Measurements from ENCODE around the gene NUAK2. TPM values are rescaled to one million over a fixed set of nuclear protein-coding genes. Genes with fewer than 3 reads are reported as not detected.

Gene NUAK2
- total RNA-seq, 2 experiments from 2014 or later: 4.4 to 4.5 TPM

GRCh38 chr1:205329719-205330118, 8.2 kb upstream of the NUAK2 start:
- Mint-ChIP-seq H3K36me3 (no peaks in the 10 kb centered on the region), H3K27me3 (peaks cover 4% of the 10 kb centered on the region), H3K27ac (no peak overlapping the region), H3K4me3 (no peak overlapping the region), H3K9me3 (no peaks in the 10 kb centered on the region), H3K4me1 (ENCODE audit: low read depth) (peaks cover 9% of the 10 kb centered on the region)
- POLR2A ChIA-PET: no interaction called here
- CTCF ChIA-PET: interaction anchor here (5.0 to 28.8 kb wide), 2 partner anchors 50 to 194 kb away, joined by 27 to 1370 read pairs; no protein-coding TSS in a partner anchor
- intact Hi-C loops (cut with micrococcal nuclease): no loop called here
- no peak for DNase-seq

- Mint-ChIP-seq H3K4me1 (ENCODE audit: low read depth) (peaks cover 16% of the 10 kb centered on the region), H3K36me3 (no peaks in the 10 kb centered on the region), H3K27ac (no peak overlapping the region), H3K4me3 (no peak overlapping the region), H3K27me3 (peaks cover 4% of the 10 kb centered on the region), H3K9me3 (no peaks in the 10 kb centered on the region)
- ChIA-PET POLR2A (no interaction called here), CTCF (interaction anchor here (1.0 to 28.8 kb wide), 2 partner anchors 8 to 48 kb away, joined by 3 to 1370 read pairs; no protein-coding TSS in a partner anchor)
- intact Hi-C loops (cut with micrococcal nuclease): no loop called here
- no peak for DNase-seq
These were observed 6.9 kb upstream of the NUAK2 start for GRCh38 chr1:205328476-205328875.

- ChIA-PET POLR2A (no interaction called here), CTCF (interaction anchor here (1.1 to 28.8 kb wide), 6 partner anchors 10 to 198 kb away, joined by 3 to 1370 read pairs (median 26); partner anchors contain the start of gene TMCC2)
- Mint-ChIP-seq H3K4me1 (ENCODE audit: low read depth) (peaks cover 19% of the 10 kb centered on the region), H3K36me3 (no peaks in the 10 kb centered on the region), H3K27ac (no peak overlapping the region), H3K9me3 (no peaks in the 10 kb centered on the region), H3K27me3 (peaks cover 4% of the 10 kb centered on the region), H3K4me3 (no peak overlapping the region)
- DNase-seq: no peak
- intact Hi-C loops (cut with micrococcal nuclease): no loop called here
These were observed 5.4 kb upstream of the NUAK2 start for GRCh38 chr1:205326812-205327466.

- no peaks in the 10 kb centered on the region for H3K36me3 Mint-ChIP-seq
- peaks cover 4% of the 10 kb centered on the region for H3K27me3 Mint-ChIP-seq
- H3K9me3 Mint-ChIP-seq: no peaks in the 10 kb centered on the region
- ChIA-PET CTCF (interaction anchor here (0.6 to 28.8 kb wide), 40 partner anchors 8 to 435 kb away, joined by 3 to 1370 read pairs (median 5); partner anchors contain the start of gene TMCC2), POLR2A (interaction anchor here (1.1 to 2.1 kb wide), 2 partner anchors 52 to 307 kb away, joined by 3 to 14 read pairs; partner anchors contain the start of gene ELK4)
- peaks cover 23% of the 10 kb centered on the region for H3K4me1 Mint-ChIP-seq (ENCODE audit: low read depth)
- no peak overlapping the region for H3K4me3 Mint-ChIP-seq
- intact Hi-C loops (cut with micrococcal nuclease): loop anchor here (1.0 kb wide), 1 partner anchor 52 kb away; no protein-coding TSS in a partner anchor
- H3K27ac Mint-ChIP-seq: peak overlapping the region; percentile 21
- peak; percentile 67 for DNase-seq
These were observed 3.9 kb upstream of the NUAK2 start for GRCh38 chr1:205325334-205325884.

- POLR2A ChIA-PET: interaction anchor here (1.1 to 2.1 kb wide), 2 partner anchors 51 to 308 kb away, joined by 3 to 14 read pairs; partner anchors contain the start of gene ELK4
- Mint-ChIP-seq H3K27ac (no peak overlapping the region), H3K4me3 (no peak overlapping the region), H3K27me3 (peaks cover 4% of the 10 kb centered on the region), H3K9me3 (no peaks in the 10 kb centered on the region), H3K4me1 (ENCODE audit: low read depth) (peaks cover 26% of the 10 kb centered on the region), H3K36me3 (no peaks in the 10 kb centered on the region)
- CTCF ChIA-PET: interaction anchor here (0.6 to 28.8 kb wide), 36 partner anchors 8 to 435 kb away, joined by 3 to 1370 read pairs (median 5); partner anchors contain the start of gene TMCC2
- intact Hi-C loops (cut with micrococcal nuclease): loop anchor here (1.0 kb wide), 1 partner anchor 51 kb away; no protein-coding TSS in a partner anchor
- DNase-seq: no peak
These were observed 3.2 kb upstream of the NUAK2 start for GRCh38 chr1:205324781-205325180.

- Mint-ChIP-seq H3K4me3 (no peak overlapping the region), H3K27me3 (peaks cover 2% of the 10 kb centered on the region), H3K27ac (no peak overlapping the region), H3K36me3 (no peaks in the 10 kb centered on the region), H3K9me3 (no peaks in the 10 kb centered on the region), H3K4me1 (ENCODE audit: low read depth) (peaks cover 36% of the 10 kb centered on the region)
- intact Hi-C loops (cut with micrococcal nuclease): no loop called here
- no peak for DNase-seq
- ChIA-PET CTCF (interaction anchor here (0.6 to 28.8 kb wide), 15 partner anchors 9 to 270 kb away, joined by 3 to 1370 read pairs (median 10); partner anchors contain the start of gene TMCC2), POLR2A (interaction anchor here (2.1 kb wide), 1 partner anchor 50 kb away, joined by 14 read pairs; no protein-coding TSS in a partner anchor)
These were observed 2.2 kb upstream of the NUAK2 start for GRCh38 chr1:205323794-205324193.

GRCh38 chr1:205321959-205322283, 376 bp upstream of the NUAK2 start:
- H3K4me1 Mint-ChIP-seq (ENCODE audit: low read depth): peaks cover 55% of the 10 kb centered on the region
- H3K4me3 Mint-ChIP-seq: peak overlapping the region; percentile 88
- H3K36me3 Mint-ChIP-seq: no peaks in the 10 kb centered on the region
- ChIA-PET CTCF (interaction anchor here (1.3 to 28.8 kb wide), 5 partner anchors 9 to 93 kb away, joined by 4 to 1370 read pairs (median 20); no protein-coding TSS in a partner anchor), POLR2A (interaction anchor here (0.7 to 3.2 kb wide), 4 partner anchors 35 to 48 kb away, joined by 3 to 24 read pairs (median 8); no protein-coding TSS in a partner anchor)
- intact Hi-C loops (cut with micrococcal nuclease): loop anchor here (1.0 kb wide), 2 partner anchors 37 to 49 kb away; no protein-coding TSS in a partner anchor
- no peaks in the 10 kb centered on the region for H3K9me3 Mint-ChIP-seq
- H3K27ac Mint-ChIP-seq: peak overlapping the region; percentile 23
- DNase-seq: no peak
- peaks cover 2% of the 10 kb centered on the region for H3K27me3 Mint-ChIP-seq

GRCh38 chr1:205319081-205320018, 2.2 kb downstream of the NUAK2 start:
- intact Hi-C loops (cut with micrococcal nuclease): loop anchor here (1.0 to 10.0 kb wide), 4 partner anchors 31 to 455 kb away; partner anchors contain the start of genes RAB29 and RBBP5
- Mint-ChIP-seq H3K4me3 (peak overlapping the region; percentile 88), H3K36me3 (no peaks in the 10 kb centered on the region), H3K27ac (peak overlapping the region; percentile 86), H3K27me3 (no peaks in the 10 kb centered on the region), H3K4me1 (ENCODE audit: low read depth) (peaks cover 68% of the 10 kb centered on the region), H3K9me3 (no peaks in the 10 kb centered on the region)
- CTCF ChIA-PET: interaction anchor here (0.6 to 28.8 kb wide), 10 partner anchors 14 to 402 kb away, joined by 3 to 1370 read pairs (median 4); no protein-coding TSS in a partner anchor
- DNase-seq: peak; percentile 61
- POLR2A ChIA-PET: interaction anchor here (0.7 to 3.2 kb wide), 3 partner anchors 32 to 81 kb away, joined by 3 to 19 read pairs (median 4); no protein-coding TSS in a partner anchor

GRCh38 chr1:205318231-205318991, 3.1 kb downstream of the NUAK2 start:
- intact Hi-C loops (cut with micrococcal nuclease): loop anchor here (2.0 to 10.0 kb wide), 3 partner anchors 90 to 456 kb away; partner anchors contain the start of genes RAB29 and RBBP5
- POLR2A ChIA-PET: interaction anchor here (3.2 kb wide), 1 partner anchor 31 kb away, joined by 19 read pairs; no protein-coding TSS in a partner anchor
- peak overlapping the region; percentile 14 for H3K4me3 Mint-ChIP-seq

GRCh38 chr1:205317311-205317917, 4.1 kb downstream of the NUAK2 start:
- intact Hi-C loops (cut with micrococcal nuclease): loop anchor here (10.0 kb wide), 2 partner anchors 193 to 457 kb away; partner anchors contain the start of genes RAB29 and RBBP5
- H3K9me3 Mint-ChIP-seq: no peaks in the 10 kb centered on the region
- H3K27ac Mint-ChIP-seq: peak overlapping the region; percentile 19
- H3K27me3 Mint-ChIP-seq: no peaks in the 10 kb centered on the region
- ChIA-PET POLR2A (interaction anchor here (3.2 kb wide), 1 partner anchor 30 kb away, joined by 19 read pairs; no protein-coding TSS in a partner anchor), CTCF (interaction anchor here (1.6 to 28.8 kb wide), 3 partner anchors 8 to 37 kb away, joined by 6 to 1370 read pairs (median 7); no protein-coding TSS in a partner anchor)
- H3K36me3 Mint-ChIP-seq: no peaks in the 10 kb centered on the region
- no peak overlapping the region for H3K4me3 Mint-ChIP-seq
- DNase-seq: no peak
- H3K4me1 Mint-ChIP-seq (ENCODE audit: low read depth): peaks cover 83% of the 10 kb centered on the region

More at GRCh38 chr1:205318231-205318991, 3.1 kb downstream of the NUAK2 start:
- no peak for DNase-seq
- H3K36me3 Mint-ChIP-seq: no peaks in the 10 kb centered on the region
- CTCF ChIA-PET: interaction anchor here (1.1 to 28.8 kb wide), 6 partner anchors 17 to 274 kb away, joined by 3 to 1370 read pairs (median 5); no protein-coding TSS in a partner anchor
- H3K27ac Mint-ChIP-seq: peak overlapping the region; percentile 49
- peaks cover 74% of the 10 kb centered on the region for H3K4me1 Mint-ChIP-seq (ENCODE audit: low read depth)
- no peaks in the 10 kb centered on the region for H3K9me3 Mint-ChIP-seq
- no peaks in the 10 kb centered on the region for H3K27me3 Mint-ChIP-seq
